T follicular helper cell (primary cell): ENCODE results near the gene FRMD4A.

ENCODE experiments used
- DNase-seq: peaks from one replicate; pipeline ENCODE4 v3.0.0-alpha.2; 2020; ENCODE audit warnings: low read depth

Gene FRMD4A

DNA sequence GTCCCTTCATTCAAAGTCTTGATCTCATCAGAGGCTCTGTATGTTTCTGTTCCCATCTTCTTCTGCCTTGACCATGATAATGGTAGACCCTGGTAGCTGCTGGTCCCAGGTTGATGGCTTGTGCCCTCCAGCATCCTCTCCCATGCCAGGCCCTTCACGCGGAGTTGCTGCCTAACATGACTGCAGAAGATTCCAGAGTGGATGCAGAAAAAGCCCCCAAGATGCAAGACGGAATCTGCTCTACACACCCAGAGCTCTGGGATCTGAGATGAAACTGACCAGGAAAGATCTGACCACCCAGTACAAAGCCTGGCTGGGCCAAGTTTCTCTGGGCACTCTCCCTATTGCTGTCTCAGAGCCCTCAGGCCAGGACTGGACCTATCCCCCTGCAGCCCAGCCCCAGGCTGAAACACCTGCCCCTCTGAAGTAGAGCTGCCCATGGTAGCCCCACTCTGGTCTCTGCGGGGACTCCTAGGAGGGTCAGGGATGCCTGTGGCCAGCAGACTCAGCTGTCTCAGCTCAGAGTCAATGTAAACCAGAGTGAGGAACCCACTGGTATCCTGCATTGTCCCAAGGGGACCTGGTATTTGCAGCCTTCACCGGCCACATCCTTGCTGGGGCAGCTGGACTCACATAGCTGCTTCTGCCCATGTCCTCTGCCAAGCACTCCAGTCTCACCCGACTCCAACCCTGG lies 9.5 kb upstream of the FRMD4A start:
- no peak for DNase-seq

- no peak for DNase-seq
These were observed 6.0 kb upstream of the FRMD4A start for GRCh38 chr10:14336736-14337135.

DNA sequence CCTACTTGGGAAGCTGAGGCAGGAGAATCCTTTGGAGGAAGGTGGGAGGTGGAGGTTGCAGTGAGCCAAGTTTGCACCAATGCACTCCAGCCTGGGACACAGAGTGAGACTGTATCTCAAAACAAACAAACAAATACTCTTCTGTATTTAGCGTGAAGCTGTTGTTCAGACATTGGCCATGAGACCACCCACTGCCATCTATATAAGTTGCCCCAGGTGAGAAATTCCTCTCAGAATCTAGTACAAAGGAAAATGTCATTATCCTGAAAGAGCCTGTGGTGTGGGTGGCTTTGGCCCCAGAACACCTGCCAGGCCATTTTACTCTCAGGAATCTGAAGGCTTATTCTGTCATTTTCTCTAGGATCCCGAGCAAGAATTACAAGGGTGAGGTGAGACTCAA lies 4.0 kb upstream of the FRMD4A start:
- DNase-seq = no peak

GRCh38 chr10:14333606-14334005 lies 2.9 kb upstream of the FRMD4A start:
- no peak for DNase-seq

GRCh38 chr10:14332903-14333302 lies 2.2 kb upstream of the FRMD4A start:
- DNase-seq = no peak

DNA sequence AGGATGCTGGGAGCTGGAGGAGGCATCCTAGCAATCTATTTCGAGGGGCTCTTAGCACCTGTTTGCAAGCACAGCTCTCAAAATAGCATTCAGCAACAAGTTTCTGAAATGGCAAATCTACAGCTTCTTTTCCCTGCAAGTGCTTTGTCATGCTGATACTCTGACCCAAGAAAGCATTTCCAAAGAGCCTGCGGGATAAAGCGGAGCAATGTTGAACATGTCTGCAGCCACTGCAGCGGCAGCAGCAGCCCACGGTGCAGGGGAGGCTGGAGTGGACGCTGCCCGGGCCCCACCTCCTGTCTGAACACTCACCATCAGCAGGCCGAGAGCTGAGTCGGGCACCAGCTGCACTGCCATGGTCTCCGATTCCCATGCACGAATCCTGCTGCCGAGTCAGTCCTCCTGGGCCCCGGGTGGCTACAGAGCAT lies 964 bp downstream of the FRMD4A start:
- no peak for DNase-seq

DNA sequence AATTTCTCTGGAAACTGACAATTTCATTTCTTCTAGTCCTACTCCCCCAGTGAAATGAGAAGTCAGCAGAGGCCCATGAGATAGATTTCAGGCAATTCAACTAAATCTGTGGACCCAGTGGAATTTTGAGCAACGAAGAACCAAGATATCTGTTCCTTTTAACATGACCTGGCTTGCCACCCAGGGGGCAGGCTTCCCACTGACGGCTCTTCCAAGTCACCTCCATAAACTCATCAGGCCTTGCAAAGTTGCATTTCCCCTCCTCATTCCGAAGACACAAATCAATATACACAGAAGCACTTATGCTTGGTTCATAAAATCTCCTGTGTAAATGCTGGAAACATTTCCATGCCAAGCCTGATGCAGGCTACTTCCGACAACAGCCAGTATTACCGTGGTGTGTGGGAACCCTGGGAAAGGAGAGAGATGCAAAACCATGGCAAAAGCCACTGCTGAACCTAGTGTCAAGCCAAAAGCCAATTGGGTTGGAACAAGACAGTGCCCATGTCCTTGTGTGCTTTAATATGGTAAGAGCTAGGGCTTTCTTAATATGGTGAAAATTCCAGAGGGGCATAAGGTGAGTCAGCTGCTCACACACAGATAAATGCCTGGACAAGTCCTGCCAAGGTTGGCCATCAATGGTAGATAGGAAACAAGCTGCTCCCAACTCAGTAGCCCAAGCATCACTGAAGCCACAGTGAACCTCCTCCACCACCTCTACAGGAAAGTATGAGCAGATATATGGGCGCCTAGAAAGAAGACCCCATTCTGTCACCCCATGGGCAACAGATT lies 1.6 kb downstream of the FRMD4A start:
- DNase-seq = no peak

DNA sequence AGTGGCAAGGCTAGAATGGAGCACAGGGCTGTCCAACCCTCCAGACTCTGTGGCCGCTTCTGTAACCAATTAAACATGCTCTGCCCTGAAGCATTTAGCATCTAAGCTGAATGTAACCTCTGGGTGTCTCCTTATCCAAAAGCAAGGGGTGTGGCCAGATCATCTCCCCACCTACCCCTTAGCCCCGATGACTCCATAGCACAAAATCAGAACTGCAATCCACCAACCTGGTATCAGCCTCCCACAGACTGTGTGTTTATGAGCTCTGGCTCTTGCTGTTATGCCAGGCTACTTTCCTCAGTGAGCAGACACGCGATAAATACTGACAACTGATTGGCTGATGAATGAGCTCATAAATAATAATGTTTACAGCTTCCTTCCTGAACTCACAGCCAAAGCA lies 3.2 kb downstream of the FRMD4A start:
- DNase-seq = no peak

DNA sequence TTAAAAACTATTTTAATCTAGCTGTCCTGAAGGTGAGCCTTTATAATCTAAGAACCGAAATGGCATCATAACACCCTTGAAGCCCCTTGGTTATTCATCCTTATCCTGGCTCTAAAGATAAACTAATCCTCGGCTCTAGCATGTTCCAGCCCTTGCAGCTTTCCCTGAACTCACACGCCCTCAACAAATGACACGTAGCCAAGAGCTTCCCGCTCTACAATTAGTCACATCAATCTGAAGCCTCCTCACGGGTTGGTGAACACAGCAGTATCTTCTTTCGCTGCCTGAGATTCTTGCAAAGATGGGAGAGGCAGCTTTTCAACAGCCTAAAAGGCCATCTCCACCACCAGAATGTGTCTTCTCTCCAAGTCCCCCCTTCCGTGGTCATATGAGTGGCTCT lies 4.1 kb downstream of the FRMD4A start:
- no peak for DNase-seq

- peak; percentile 11 for DNase-seq
These were observed 5.3 kb downstream of the FRMD4A start for GRCh38 chr10:14325325-14325955.

- DNase-seq = no peak
These were observed 8.1 kb downstream of the FRMD4A start for GRCh38 chr10:14322526-14323188.

GRCh38 chr10:14318007-14318406 lies 12.7 kb downstream of the FRMD4A start:
- no peak for DNase-seq

GRCh38 chr10:14312014-14312413 lies 18.7 kb downstream of the FRMD4A start:
- no peak for DNase-seq

DNA sequence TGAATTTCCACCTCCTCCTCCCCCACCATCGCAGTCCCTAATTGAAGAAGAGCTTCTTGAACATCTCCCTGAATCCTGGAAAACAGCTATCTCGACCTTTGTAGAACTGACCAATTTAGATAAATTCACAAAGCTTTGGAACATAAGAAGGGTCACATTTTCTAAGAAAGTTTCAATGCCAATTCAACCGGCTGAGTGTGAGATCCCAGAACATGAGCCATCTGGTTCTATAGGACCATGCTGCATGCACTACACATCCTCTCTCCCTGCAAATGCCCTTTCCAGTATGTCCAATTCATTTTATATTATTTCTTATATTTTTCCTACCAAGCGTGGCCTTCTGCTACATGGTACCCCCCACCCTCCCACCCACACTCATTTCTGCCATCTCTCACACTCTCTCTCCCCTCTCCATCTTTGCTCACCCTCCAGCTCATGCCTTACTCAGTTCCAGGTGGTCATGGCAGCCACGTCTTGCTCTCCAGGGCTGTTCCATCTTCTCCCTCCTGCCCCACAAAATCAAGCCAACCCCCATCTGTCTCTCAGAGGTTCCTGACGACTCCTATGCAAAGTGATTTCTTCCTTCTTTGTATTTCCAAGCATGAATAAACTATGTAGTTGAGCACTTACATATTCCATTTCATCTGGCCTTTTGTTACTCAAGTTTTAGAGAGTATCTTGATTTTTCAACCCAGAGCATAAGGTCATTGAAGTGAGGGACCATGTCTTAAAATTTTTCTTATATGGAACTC lies 19.3 kb downstream of the FRMD4A start:
- no peak for DNase-seq

GRCh38 chr10:14309593-14309992 lies 21.1 kb downstream of the FRMD4A start:
- no peak for DNase-seq

DNA sequence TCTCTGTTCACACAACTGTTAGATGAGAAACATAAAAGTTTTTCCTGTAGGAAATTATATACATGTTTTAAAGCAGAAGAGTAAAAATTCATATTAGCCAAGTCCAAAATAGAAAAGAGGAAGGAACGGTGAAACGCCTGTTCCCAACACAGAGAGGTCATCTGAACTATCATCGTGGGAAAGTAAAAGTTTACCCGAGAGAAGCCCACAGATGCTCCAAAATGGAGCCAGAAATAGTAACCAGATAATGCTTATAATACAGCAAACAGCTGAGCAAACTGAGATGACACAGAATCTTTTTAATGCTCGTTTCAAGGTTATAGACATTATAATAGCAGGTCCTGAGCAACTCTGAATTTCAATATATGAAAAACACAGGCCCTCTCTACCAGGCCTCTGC lies 24.5 kb downstream of the FRMD4A start:
- no peak for DNase-seq

DNA sequence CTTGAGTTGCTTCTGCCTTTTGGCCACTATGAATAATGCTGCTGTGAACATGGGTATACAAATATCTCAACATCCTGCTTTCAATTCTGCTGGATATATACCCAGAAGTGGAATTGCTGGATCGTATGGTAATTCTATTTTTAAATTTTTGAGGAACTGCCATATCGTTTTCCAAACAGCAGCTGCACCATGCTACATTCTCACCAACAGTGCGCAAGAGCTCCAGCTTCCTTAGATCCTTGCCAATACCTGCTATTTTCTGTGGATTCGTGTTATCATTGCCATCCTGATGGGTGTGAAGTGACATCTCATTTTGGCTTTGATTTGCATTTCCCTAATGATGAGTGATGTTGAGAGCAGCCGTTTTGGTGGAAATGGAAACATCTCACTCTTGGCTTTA lies 26.7 kb downstream of the FRMD4A start:
- no peak for DNase-seq

GRCh38 chr10:14302035-14302434 lies 28.7 kb downstream of the FRMD4A start:
- DNase-seq = no peak

DNA sequence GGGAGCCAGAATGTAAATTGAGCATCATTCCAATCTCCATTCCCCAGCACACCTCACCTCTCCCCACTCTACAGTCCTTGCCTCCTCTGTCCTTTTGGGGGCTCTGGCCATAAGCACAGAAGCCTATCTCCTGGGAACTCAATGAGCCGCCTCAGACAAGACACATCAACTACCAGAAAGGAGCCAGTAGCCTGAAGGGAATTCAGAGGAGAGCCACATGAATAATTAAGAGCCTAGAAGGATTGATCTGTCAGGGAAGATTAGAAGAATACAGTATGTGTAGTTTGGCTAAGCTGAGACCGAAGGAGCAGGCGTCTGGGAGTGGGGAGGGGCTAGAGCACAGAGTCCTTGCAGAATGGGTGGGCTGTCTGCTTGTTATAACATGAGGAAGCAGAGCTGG lies 31.2 kb downstream of the FRMD4A start:
- no peak for DNase-seq

- DNase-seq = no peak
These were observed 34.5 kb downstream of the FRMD4A start for GRCh38 chr10:14296065-14296709.

GRCh38 chr10:14294347-14295059 lies 36.2 kb downstream of the FRMD4A start:
- DNase-seq = no peak
